Endothelial cell of umbilical vein (primary cell): Measurements from ENCODE around the gene PLK4. TPM values are rescaled to one million over a fixed set of nuclear protein-coding genes. Genes with fewer than 3 reads are reported as not detected.

Source experiments
- BruUV-seq: library from RNA; stranded (reverse); fragments of 400-500 nt; replicated peaks from 2 replicates; lab custom pipeline; 2021; lab: Mats Ljungman, UMichigan
- CTCF ChIA-PET: fragments of 300-600, 350-600 bp; sonication (Branson Sonifier 250); formaldehyde crosslinking; loops from one replicate; lab custom pipeline; 2021; ENCODE audit warnings: antibody characterized with exemption, inconsistent platforms; lab: Charles Lee
- POLR2A ChIA-PET: fragments of 300-600, 350-600 bp; sonication (Branson Sonifier 250); formaldehyde crosslinking; loops from one replicate; lab custom pipeline; 2021; ENCODE audit warnings: antibody characterized with exemption, inconsistent platforms; lab: Charles Lee
- DNase-seq: peaks from one replicate; pipeline ENCODE4 v3.0.0-alpha.2; 2011; ENCODE audit warnings: low read depth, low spot score
- FAIRE-seq: peaks from 2 replicates; lab custom pipeline; 2011; peaks lifted over from hg19 to GRCh38; lab: Jason Lieb, UNC
- H2AFZ ChIP-seq: 2 replicates; pipeline ENCODE4 v1.6.0; 2012; ENCODE audit warnings: low read depth, low read length, control low read depth, inconsistent platforms
- H3K27ac ChIP-seq: 2 replicates; pipeline ENCODE4 v1.5.1; 2011; ENCODE audit warnings: low read depth, mild to moderate bottlenecking, control low read depth, low read length, moderate library complexity; ENCODE audit not compliant: insufficient read depth
- H3K27me3 ChIP-seq, 2 experiments: 2 replicates each; pipeline versions ENCODE4 v1.6.0 to v1.6.1; 2011; ENCODE audit warnings: low read length in 2 of 2, mixed read lengths in 1 of 2; ENCODE audit not compliant: control insufficient read depth in 2 of 2, insufficient read depth in 2 of 2
- H3K36me3 ChIP-seq, 2 experiments: 2 replicates in 1 of 2; 3 replicates in 1 of 2; pipeline ENCODE4 v1.5.1; 2011; ENCODE audit warnings: low read length in 2 of 2, mild to moderate bottlenecking in 1 of 2, moderate library complexity in 1 of 2; ENCODE audit not compliant: control insufficient read depth in 2 of 2, insufficient read depth in 2 of 2; ENCODE audit errors: extremely low read depth in 1 of 2
- H3K4me1 ChIP-seq: 3 replicates; pipeline ENCODE4 v1.5.1; 2011; ENCODE audit warnings: mild to moderate bottlenecking, low read length; ENCODE audit not compliant: control insufficient read depth, insufficient read depth; ENCODE audit errors: extremely low read depth
- H3K4me2 ChIP-seq: 2 replicates; pipeline ENCODE4 v1.6.1; 2011; ENCODE audit warnings: low read length, control low read depth, mixed read lengths; ENCODE audit not compliant: insufficient read depth
- H3K4me3 ChIP-seq, 3 experiments: fragments of 200-600 bp in 1 of 3; sonication (generic), shearing (Covaris generic) in 1 of 3; replicated peaks in 1 of 3; 2 replicates each; pipeline ENCODE4 v1.5.1; 2011 to 2016; ENCODE audit warnings: control low read depth in 3 of 3, low read length in 3 of 3, mild to moderate bottlenecking in 2 of 3, inconsistent platforms in 1 of 3, low read depth in 1 of 3, moderate library complexity in 1 of 3; ENCODE audit not compliant: insufficient read depth in 1 of 3
- H3K79me2 ChIP-seq: 2 replicates; pipeline ENCODE4 v1.6.0; 2012; ENCODE audit warnings: low read length, inconsistent platforms; ENCODE audit not compliant: control insufficient read depth, insufficient read depth
- H3K9ac ChIP-seq: replicated peaks from 2 replicates; pipeline ENCODE3; 2011; ENCODE audit warnings: low read length, control low read depth; ENCODE audit not compliant: insufficient read depth; ENCODE audit errors: extremely low read depth
- H3K9me1 ChIP-seq: replicated peaks from 3 replicates; pipeline ENCODE4 v1.6.0; 2011; ENCODE audit warnings: mild to moderate bottlenecking, low read length; ENCODE audit not compliant: control insufficient read depth, insufficient read depth; ENCODE audit errors: extremely low read depth
- H3K9me3 ChIP-seq: replicated peaks from 2 replicates; pipeline ENCODE4 v1.5.1; 2012; ENCODE audit warnings: low read length, inconsistent platforms; ENCODE audit not compliant: control insufficient read depth, insufficient read depth
- H4K20me1 ChIP-seq: replicated peaks from 2 replicates; pipeline ENCODE3; 2011; ENCODE audit warnings: mild to moderate bottlenecking, low read length; ENCODE audit not compliant: control insufficient read depth, insufficient read depth; ENCODE audit errors: extremely low read depth
- CTCF ChIP-seq, 2 donors: IDR thresholded peaks; 1 replicate in 1 of 2; 2 replicates in 1 of 2; pipeline ENCODE4 v1.5.1; 2011; ENCODE audit warnings: low read length in 2 of 2, mild to moderate bottlenecking in 2 of 2, moderate library complexity in 2 of 2, control low read depth in 1 of 2, inconsistent platforms in 1 of 2, low read depth in 1 of 2; ENCODE audit not compliant: insufficient read depth in 1 of 2; ENCODE audit errors: extremely low read depth in 1 of 2
- EZH2 ChIP-seq: IDR thresholded peaks from 2 replicates; pipeline ENCODE4 v1.6.1; 2012; ENCODE audit warnings: borderline replicate concordance, low read depth, mild to moderate bottlenecking, moderate library complexity, low read length, inconsistent platforms; ENCODE audit not compliant: severe bottlenecking
- FOS ChIP-seq: IDR thresholded peaks from 2 replicates; pipeline ENCODE4 v1.6.1; 2011; ENCODE audit warnings: mild to moderate bottlenecking, low read length, moderate library complexity, borderline replicate concordance; ENCODE audit not compliant: insufficient read depth
- GATA2 ChIP-seq: IDR thresholded peaks from 2 replicates; pipeline ENCODE4 v1.7.0; 2011; ENCODE audit warnings: low read depth, mild to moderate bottlenecking, moderate library complexity, mixed read lengths, low read length; ENCODE audit not compliant: insufficient read length, insufficient read depth
- JUN ChIP-seq: IDR thresholded peaks from 2 replicates; pipeline ENCODE4 v1.6.1; 2011; ENCODE audit warnings: borderline replicate concordance, low read depth; ENCODE audit not compliant: insufficient read length, insufficient read depth
- MAX ChIP-seq: IDR thresholded peaks from 2 replicates; pipeline ENCODE4 v1.6.1; 2011; ENCODE audit not compliant: insufficient read depth, insufficient read length
- MYC ChIP-seq: IDR thresholded peaks from one replicate; pipeline ENCODE4 v1.6.1; 2011; ENCODE audit warnings: mild to moderate bottlenecking, low read depth, low read length
- POLR2A ChIP-seq: IDR thresholded peaks from 2 replicates; pipeline ENCODE4 v1.6.1; 2012; ENCODE audit warnings: low read depth, mild to moderate bottlenecking, control low read depth, low read length
- POLR2AphosphoS5 ChIP-seq: IDR thresholded peaks from 2 replicates; pipeline ENCODE4 v1.6.1; 2012; ENCODE audit warnings: low read depth, mild to moderate bottlenecking, control low read depth, low read length, moderate library complexity; ENCODE audit not compliant: insufficient read depth
- dilution Hi-C: fragments of 300-500 bp; cut with MboI; formaldehyde crosslinking; loops from one replicate; pipeline ENCODE4 v1.15.0; 2019; ENCODE audit warnings: low sequenced_read_pairs; ENCODE audit not compliant: extremely low pct_ligation_motif_present
- intact Hi-C: fragments of 100-400 bp; cut with micrococcal nuclease; formaldehyde crosslinking; loops from one replicate; pipeline ENCODE4 v1.10.0; 2022
- polyA plus RNA-seq, 4 experiments: library from polyadenylated mRNA; depleted of rRNA in 3 of 4; stranded (reverse) in 3 of 4; unstranded in 1 of 4; fragments of >200 nt; gene quantifications; 2 replicates each; pipeline versions ENCODE4 v1.2.1 to v1.2.3, GENCODE V29; 2011 to 2012; ENCODE audit warnings: missing spikeins in 1 of 4
- total RNA-seq: library from RNA; stranded (reverse); gene quantifications from 2 replicates; pipeline ENCODE4 v1.2.3, GENCODE V29; 2021

Gene PLK4
- total and polyA plus RNA-seq, 2 donors (not counting 3 experiments of a cell fraction or from before 2014, with no cell fraction given), result 13.7 to 37.7 TPM

- H3K9ac ChIP-seq, result no peak overlapping the region
- DNase-seq, result no peak
- intact Hi-C loops, result no loop called here
- no peaks in the 10 kb centered on the region for H3K4me1 ChIP-seq
- no peaks in the 10 kb centered on the region for H3K27me3 ChIP-seq
- no peak overlapping the region for H3K4me2 ChIP-seq
- no peak for TF ChIP-seq POLR2A
- no peak for TF ChIP-seq MAX
- no peak for TF ChIP-seq POLR2AphosphoS5
- no peak for TF ChIP-seq JUN
- TF ChIP-seq CTCF (IDR thresholded peaks at IDR 0.05; ENCODE audit: extremely low read depth in 1 of 2, insufficient read depth in 1 of 2, low read depth in 1 of 2, low read length in 2 of 2), result no peak
- no peak for TF ChIP-seq FOS
- TF ChIP-seq GATA2, result no peak
- TF ChIP-seq EZH2, result no peak
- no peak for TF ChIP-seq MYC
- dilution Hi-C loops, result no loop called here
- no peak overlapping the region for H3K4me3 ChIP-seq
- ChIA-PET CTCF (no interaction called here), POLR2A (no interaction called here)
- H3K27ac ChIP-seq, result no peak overlapping the region
- H3K9me1 ChIP-seq, result no peaks in the 10 kb centered on the region
- no peaks in the 10 kb centered on the region for H3K36me3 ChIP-seq
- H3K9me3 ChIP-seq, result no peaks in the 10 kb centered on the region
- BruUV-seq, result no TSS peak
- H3K79me2 ChIP-seq, result no peaks in the 10 kb centered on the region
- FAIRE-seq, result no peak
- no peak overlapping the region for H2AFZ ChIP-seq
- H4K20me1 ChIP-seq, result no peaks in the 10 kb centered on the region
Observed at GRCh38 chr4:127905029-127905428, 24.3 kb downstream of the PLK4 start.
